Measurements from ENCODE around the gene CPB1.
A peak's percentile ranks its signal among the peaks of the same experiment; 100 is the strongest.
"Not testable (repeated sequence)": the region's sequence is repeated elsewhere in the genome, so short reads cannot be mapped to it uniquely, and the experiment has no call there.

Gene CPB1

DNA sequence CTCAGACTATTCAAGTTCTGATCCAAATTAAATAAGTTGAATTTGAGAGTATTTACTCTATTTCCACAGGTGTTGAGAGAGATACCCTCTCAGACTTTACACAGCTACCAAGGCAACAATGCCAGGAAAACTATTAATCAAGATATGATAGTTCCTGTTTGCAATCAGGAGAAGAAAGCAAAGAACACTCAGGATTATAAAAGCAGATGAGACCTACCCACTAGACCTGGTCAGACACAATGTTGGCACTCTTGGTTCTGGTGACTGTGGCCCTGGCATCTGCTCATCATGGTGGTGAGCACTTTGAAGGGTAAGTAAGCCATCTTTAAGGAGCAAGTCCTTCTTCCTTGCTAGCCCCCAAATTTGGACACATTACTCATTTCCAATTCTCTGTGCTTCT is at the start of gene CPB1:
Gene CPB1 (plus strand): TSS at position 227 of the 400 bp plus-strand sequence. CDS start 13 bp downstream, at position 240.
- no peak for DNase-seq (ENCODE audit: low spot score)

GRCh38 chr3:148778926-148779325 is 48.7 kb upstream of the CPB1 start:
- no peak for DNase-seq (ENCODE audit: low spot score)

DNA sequence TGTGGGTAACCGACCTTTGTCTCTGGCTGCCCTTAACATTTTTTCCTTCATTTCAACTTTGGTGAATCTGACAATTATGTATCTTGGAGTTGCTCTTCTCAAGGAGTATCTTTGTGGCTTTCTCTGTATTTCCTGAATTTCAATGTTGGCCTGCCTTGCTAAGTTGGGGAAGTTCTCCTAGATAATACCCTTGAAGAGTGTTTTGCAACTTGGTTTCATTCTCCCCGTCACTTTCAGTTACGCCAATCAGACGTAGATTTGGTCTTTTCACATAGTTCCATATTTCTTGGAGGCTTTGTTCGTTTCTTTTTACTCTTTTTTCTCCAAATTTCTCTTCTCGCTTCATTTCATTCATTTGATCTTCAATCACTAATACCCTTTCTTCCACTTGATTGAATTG is 42.6 kb upstream of the CPB1 start:
- not testable (repeated sequence) for DNase-seq (ENCODE audit: low spot score)

DNA sequence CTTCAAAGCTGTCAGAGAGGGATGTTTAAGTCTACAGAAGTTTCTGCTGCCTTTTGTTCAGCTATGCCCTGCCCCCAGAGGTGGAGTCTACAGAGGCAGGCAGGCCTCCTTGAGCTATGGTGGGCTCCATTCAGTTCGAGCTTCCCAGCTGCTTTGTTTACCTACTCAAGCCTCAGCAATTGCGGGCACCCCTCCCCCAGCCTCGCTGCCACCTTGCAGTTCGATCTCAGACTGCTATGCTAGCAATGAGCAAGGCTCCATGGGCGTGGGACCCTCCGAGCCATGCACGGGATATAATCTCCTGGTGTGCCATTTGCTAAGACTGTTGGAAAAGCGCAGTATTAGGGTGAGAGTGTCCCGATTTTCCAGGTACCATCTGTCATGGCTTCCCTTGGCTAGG is 41.5 kb upstream of the CPB1 start:
- DNase-seq (ENCODE audit: low spot score) = not testable (repeated sequence)

GRCh38 chr3:148789146-148789545 is 38.5 kb upstream of the CPB1 start:
- peak; percentile 50 for DNase-seq (ENCODE audit: low spot score)

DNA sequence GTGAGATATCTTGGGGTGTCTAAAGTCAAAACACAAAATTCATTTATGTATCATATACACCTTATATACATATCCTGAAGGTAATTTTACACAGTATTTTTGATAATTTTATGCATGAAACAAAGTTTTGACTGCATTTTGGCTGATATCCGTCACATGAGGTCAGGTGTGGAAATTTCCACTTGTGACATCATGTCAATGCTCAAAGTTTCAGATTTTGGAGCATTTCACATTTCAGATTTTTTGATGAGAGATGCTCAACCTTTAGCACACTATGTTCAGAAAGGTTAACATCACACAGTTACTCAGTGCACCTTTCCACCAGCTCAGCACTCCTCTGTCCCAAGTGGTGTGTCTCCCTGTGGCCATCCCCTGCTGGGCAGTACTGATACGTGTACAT is 37.7 kb upstream of the CPB1 start:
- no peak for DNase-seq (ENCODE audit: low spot score)

DNA sequence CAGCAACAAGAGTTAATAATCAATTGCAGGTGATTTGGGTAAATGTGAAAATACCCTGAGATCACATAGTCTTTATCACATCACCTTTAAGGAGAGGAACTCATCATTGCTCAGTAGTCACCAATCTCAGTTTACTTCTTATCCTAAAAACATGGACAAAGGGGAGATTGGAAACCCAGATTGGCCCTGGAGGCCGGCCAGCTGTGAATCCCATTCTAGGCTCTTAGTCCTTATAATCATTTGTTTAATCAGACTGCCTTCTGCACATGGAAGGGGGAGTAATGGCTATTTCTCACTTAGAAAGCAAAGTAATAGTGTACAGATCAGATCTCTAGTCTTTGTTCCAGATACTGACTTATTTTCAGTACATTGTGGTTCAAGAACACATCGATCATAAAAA is 37.2 kb upstream of the CPB1 start:
- no peak for DNase-seq (ENCODE audit: low spot score)

GRCh38 chr3:148790851-148791735 is 36.5 kb upstream of the CPB1 start:
- no peak for DNase-seq (ENCODE audit: low spot score)

GRCh38 chr3:148791920-148792319 is 35.7 kb upstream of the CPB1 start:
- no peak for DNase-seq (ENCODE audit: low spot score)

GRCh38 chr3:148792516-148792915 is 35.1 kb upstream of the CPB1 start:
- DNase-seq (ENCODE audit: low spot score) = no peak

DNA sequence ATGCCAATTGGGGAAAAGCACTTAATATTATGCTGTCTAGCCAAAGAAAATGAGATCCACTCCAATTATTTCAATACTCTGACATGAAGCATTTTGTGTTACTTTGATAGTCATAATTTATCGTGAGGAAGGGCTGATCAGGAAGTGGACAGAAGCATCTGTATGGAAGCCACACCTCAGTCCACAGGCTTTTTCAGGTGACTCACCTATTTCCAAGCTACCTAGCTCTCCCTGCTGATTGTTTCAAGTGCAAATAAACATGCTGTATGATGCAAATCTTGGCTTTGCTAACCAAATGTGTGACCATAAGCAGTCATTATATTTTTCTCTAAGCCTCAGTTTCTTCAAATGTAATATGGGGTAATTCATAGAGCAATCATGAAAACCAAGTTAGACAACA is 30.8 kb upstream of the CPB1 start:
- no peak for DNase-seq (ENCODE audit: low spot score)

DNA sequence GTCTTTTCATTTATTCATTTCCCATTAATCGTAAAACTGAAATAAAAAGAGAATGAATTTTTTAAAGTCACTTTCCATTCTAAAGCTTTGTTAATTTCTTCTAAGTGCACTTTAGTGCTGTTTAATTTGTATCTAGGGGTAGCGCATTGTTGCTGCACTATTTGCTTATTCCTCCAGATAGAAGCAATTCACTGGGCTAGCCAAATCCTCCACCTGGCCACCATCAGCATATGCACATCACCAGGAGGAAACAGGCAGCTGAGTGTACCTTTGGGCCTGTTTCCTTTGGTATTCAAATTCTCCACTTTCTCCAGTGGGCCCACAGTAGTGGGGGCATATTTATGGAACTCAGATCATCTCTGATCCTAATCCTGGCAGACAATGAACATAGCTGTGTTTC is 29.8 kb upstream of the CPB1 start:
- DNase-seq (ENCODE audit: low spot score) = no peak

- DNase-seq (ENCODE audit: low spot score) = no peak
Observed at GRCh38 chr3:148800414-148800813, 27.2 kb upstream of the CPB1 start.

- no peak for DNase-seq (ENCODE audit: low spot score)
Observed at GRCh38 chr3:148809835-148810234, 17.8 kb upstream of the CPB1 start.

DNA sequence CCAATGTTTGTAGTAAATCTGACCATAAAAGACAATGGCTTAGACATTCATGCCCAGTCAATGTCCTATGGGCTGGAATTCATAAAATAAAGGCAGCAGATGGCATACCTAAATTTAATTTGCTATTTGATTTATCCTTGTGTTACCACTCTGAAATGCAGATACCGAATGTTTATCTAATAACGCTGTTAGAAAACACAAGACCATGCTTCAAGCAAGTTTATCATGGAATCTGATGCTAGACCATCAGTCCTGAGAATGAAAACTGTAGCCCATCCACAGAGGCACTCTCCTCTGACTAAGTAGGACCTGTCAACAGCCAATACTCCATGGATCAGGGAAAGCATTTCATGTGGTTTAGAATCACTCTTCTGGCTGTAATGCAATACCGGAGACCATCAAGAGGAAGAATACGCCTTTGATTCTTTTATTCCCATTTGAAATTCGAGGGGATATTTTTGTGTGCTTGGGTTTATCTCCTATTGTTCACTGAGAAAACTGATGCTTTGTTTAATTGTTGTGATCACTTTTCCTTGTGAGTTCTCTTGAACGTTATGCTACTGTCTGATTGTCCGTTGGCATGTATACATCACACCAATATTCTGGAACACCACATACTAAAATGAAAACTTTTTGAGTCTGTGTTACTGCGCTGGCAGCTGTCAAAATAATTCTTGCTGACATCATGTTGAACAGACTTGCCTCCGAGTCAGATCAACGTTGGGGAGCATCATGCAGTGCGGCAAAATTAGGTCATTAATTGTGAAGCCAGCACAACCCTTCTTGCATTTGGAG is 12.1 kb upstream of the CPB1 start:
- no peak for DNase-seq (ENCODE audit: low spot score)

DNA sequence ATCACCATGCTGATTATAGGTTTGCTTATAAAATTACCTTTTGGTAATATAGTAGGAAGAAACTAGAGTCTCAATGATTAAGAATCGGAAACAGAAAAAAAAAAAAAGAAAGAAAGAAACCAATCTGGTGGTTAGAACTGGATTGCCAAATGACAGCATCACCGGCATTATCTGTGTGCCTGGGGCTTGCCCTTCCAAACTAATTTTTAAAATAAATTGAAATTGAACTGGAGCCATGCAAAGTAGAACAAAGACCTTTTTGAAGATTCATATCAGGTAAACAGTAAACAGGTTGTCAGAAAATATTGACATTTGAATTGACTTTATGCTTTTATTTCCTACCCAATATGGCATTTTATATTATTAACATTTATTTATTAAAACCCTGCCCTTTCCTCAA is 11.2 kb upstream of the CPB1 start:
- no peak for DNase-seq (ENCODE audit: low spot score)

GRCh38 chr3:148816981-148817525 is 10.6 kb upstream of the CPB1 start:
- DNase-seq (ENCODE audit: low spot score) = no peak

GRCh38 chr3:148820361-148821245 is 7.0 kb upstream of the CPB1 start:
- no peak for DNase-seq (ENCODE audit: low spot score)

GRCh38 chr3:148823026-148823425 is 4.6 kb upstream of the CPB1 start:
- DNase-seq (ENCODE audit: low spot score) = no peak

DNA sequence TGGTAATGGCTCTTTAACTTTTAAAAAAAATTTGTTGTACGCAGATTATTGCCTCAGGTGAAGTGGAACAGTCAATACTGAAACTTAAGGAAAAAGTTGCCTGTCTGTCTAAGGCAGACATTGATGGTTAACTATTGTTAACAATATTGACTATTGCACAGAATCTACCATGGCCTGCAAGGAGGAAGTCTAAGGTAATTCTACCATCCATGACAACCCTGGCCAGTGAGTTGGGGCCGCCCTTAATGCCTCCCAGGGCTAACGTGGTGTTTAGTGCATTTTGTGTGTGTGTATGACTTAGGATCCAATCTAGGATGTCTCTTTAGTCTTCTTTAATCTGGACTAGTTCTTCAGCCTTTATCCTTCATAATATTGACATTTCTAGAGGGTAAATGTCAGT is 2.1 kb upstream of the CPB1 start:
- no peak for DNase-seq (ENCODE audit: low spot score)

GRCh38 chr3:148828136-148828690 is 602 bp downstream of the CPB1 start:
- DNase-seq (ENCODE audit: low spot score) = no peak

GRCh38 chr3:148829926-148830325 is 2.3 kb downstream of the CPB1 start:
- no peak for DNase-seq (ENCODE audit: low spot score)

Measured in ecto neural progenitor cell (in vitro differentiated cells).